Inferior parietal cortex (tissue), 1 donor: ENCODE measurements around the gene XPNPEP3.
A peak's percentile ranks its signal among the peaks of the same experiment; 100 is the strongest.
"Not testable (repeated sequence)": the region's sequence is repeated elsewhere in the genome, so short reads cannot be mapped to it uniquely, and the experiment has no call there.

Experiments
- DNase-seq: peaks from one replicate; pipeline ENCODE4 v3.0.0-alpha.2; 2016; ENCODE audit errors: extremely low spot score

Gene XPNPEP3

DNA sequence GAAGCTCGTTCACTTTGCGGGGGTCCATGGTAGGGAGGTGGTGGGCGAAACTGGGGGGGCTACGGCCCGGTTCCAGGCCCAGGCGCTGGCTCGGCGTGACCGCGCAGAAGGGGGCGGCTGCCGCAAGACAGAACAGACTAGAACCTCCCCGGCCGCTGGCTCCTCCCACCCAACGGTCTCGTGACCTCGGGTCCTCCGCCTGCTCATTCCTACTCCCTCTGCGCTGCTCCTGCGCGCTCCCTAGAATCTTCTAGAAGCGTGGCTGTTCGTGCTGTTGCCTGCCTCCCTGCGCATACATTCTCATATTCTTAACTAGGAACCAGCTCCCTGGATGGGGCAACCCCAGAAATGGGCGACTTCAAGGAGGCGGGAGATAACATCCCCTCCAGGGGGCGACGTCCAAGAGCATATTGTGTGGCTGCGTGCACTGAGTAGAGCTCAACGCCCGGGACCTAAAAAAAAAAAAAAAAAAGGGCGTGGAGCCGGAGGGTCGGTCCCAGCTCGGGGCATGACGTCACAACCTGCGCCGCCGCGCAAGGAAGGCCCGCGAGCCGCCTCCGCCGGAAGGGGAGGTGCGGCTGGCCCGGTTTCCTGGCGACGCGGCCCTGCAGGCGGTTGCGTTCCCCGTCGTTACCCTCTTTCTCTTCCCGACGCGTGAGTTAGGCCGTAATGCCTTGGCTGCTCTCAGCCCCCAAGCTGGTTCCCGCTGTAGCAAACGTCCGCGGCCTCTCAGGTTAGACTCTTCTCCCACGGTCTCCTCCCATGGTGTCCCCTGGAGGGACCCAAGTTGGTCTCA lies at the start of gene XPNPEP3, which contains the start of gene ST13:
TSS of gene XPNPEP3 (plus strand) at position 636 of the 796 bp plus-strand sequence. CDS start at position 670, 34 bp downstream.
TSS of gene ST13 (minus strand) at position 127 of the 796 bp plus-strand sequence. CDS start at position 28, 99 bp downstream.
- DNase-seq: peak; percentile 96

DNA sequence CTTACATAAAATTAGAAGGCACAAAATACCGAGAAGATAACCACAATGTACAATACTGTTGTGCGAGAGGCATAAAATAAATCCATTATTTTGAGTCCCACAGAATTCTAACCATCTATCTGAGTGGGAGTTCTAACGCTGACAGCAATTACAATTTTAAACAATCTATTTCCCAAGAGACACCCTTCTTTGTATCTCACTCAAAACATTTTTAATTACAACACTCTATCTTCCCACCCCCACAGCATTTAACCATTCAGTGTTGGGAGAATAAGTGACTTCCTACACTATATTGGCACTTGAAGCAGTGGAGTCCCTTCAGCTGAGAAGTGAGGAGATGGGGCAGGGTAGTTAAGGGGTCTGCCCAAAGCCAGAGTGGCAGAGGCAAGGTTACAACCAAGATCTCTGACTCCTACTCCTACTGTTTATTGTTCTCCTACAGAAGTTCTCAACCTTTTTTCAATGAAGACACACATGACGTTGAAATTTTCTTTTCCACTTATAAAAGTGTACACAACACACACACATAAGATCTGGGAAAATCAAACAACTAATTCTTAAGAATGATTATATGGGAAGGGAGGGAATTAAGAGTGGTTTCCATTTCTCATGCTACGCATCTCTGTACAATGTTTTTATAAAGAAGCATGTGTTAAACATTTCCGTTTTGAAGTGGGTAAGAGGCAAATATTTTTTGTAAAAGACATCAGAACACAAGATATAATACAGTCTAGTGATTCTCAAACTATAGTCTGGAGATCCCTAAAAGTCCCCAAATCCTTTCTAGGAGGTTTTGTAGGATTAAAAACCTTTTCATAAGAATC lies 48.7 kb upstream of the XPNPEP3 start:
- no peak for DNase-seq

GRCh38 chr22:40813912-40814315 lies 43.0 kb upstream of the XPNPEP3 start:
- no peak for DNase-seq

DNA sequence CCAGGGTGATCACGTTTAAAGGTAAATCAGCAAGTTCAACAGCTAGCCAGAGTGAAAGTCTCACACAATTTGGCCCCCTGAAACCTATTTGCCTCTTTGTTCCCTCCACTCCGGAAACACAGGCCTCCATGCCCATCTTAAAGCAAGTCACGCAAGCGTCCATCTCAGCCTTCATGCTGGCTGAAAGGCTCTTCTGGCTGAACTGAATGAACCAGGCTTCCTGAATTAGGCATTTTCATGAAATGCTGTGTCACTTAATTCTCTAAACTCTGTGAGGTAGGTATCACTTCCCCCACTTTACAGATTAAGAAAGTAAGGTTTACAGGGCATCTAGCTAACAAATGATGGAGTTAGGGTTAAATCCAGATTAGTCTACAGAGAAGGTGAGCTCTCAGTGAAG lies 39.2 kb upstream of the XPNPEP3 start:
- DNase-seq: no peak

- no peak for DNase-seq
Observed at GRCh38 chr22:40818192-40818746, 38.7 kb upstream of the XPNPEP3 start.

- DNase-seq: peak; percentile 87
Observed at GRCh38 chr22:40818747-40819598, 38.0 kb upstream of the XPNPEP3 start, which contains the start of gene SLC25A17. Gene SLC25A17, minus strand, starts transcription at chr22:40819346. Its CDS starts 98 bp downstream, at chr22:40819248.

GRCh38 chr22:40819599-40820140 lies 37.3 kb upstream of the XPNPEP3 start:
- DNase-seq: peak; percentile 8

DNA sequence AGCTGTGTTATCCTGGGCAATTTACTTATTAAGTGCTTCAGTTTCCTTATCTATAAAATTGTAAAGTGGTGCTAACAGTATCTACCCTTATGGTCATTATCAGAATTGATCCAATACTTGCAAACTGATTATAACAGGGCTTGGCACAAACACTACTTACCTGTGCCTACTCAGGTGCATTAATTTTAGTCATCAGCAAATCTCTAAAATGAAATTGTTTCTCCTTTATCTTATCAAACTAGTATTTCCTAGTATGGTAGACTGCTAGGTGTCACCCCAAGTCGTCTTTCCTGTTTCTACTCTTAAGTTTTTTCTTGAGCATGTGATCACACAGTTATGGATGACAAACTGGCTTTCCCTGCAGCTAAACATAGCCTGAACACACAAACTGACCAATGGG lies 33.5 kb upstream of the XPNPEP3 start:
- DNase-seq: no peak

DNA sequence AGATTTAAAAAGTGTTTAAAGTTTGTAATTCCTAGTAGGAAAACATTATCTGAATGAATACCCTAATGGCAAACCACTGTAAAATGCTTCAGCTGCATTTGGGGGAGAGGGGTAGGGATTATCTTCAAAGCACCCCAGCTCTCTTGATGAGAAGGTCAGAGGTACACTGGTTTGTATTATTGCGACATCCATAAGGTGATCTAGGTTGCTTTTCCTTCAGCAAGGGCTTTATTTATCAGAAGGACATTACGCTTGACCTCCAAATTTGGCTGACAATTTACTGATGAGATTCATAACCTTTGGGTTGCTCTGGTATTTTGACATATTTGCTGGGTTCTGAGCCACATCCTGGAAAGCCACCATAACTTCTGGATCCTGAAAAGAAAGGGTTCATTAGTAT lies 30.7 kb upstream of the XPNPEP3 start:
- not testable (repeated sequence) for DNase-seq

- no peak for DNase-seq
Observed at GRCh38 chr22:40826984-40827741, 29.8 kb upstream of the XPNPEP3 start.

DNA sequence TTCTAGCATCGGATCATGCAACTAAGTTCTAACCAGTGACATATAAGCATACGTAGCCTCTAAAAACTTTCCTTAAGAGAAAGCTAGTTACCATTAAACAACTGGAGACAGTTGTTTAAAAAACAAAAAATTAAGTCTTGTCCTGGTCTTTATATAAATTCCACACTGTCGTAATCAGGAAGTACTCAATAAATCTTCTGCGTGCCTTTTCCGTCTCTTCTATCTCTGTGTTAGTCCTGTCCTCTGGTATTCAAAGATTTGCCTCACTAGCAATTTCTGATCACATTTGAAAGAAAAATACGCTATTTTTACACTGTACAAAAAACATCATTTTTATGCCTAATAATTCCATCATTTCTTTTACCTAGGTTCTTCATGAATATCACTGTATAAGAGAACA lies 27.8 kb upstream of the XPNPEP3 start:
- no peak for DNase-seq

DNA sequence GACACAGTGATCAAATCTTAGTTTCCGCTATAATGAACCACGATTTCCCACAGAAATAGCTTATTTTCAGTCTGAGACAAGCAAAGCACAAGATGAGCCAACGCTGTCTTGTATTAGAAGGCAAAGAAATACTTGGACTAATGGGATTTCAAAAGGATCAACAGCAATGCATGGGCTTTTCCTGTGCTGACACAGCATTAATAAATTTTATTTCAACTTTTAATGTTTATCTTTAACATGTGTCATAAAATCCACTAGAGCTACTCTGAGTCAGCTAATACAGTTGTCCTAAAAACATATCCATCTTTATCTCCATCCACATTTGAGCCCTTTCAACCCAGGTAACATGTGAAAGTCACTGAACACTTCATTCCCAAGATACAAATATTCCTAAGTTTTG lies 22.3 kb upstream of the XPNPEP3 start:
- no peak for DNase-seq

- DNase-seq: no peak
Observed at GRCh38 chr22:40838486-40838885, 18.5 kb upstream of the XPNPEP3 start.

GRCh38 chr22:40844951-40845350 lies 12.0 kb upstream of the XPNPEP3 start:
- no peak for DNase-seq

DNA sequence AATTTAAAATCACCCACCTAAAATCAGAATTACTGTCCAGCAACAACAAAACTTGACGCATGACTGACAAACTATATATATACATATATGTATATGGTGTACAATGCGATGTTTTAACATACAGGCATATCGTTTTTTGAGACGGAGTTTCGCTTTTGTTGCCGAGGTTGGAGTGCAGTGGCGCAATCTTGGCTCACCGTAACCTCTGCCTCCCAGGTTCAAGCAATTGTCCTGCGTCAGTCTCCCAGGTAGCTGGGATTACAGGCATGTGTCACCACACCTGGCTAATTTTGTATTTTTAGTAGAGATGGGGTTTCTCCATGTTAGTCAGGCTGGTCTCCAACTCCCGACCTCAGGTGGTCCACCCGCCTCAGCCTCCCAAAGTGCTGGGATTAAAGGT lies 11.1 kb upstream of the XPNPEP3 start:
- DNase-seq: not testable (repeated sequence)

DNA sequence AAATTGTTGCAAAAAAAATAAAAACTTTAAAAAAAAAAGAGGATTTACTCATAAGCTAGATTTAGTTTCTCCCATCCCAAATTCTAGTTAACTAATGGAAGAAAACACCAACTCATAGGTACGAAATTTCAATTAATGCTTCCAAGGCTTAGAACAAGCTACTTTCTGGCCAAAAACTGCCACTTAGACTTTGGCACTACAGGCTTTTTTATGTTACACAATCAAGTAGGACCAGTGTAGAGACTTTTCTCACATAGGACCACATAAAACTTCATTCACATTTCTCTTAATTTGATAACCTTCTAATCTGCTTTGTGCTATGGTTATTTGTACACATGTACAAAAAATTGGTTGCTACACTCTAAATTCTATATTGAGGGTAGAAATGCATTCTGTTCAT lies 3.6 kb upstream of the XPNPEP3 start:
- no peak for DNase-seq

GRCh38 chr22:40853961-40854360 lies 3.0 kb upstream of the XPNPEP3 start:
- DNase-seq: no peak

DNA sequence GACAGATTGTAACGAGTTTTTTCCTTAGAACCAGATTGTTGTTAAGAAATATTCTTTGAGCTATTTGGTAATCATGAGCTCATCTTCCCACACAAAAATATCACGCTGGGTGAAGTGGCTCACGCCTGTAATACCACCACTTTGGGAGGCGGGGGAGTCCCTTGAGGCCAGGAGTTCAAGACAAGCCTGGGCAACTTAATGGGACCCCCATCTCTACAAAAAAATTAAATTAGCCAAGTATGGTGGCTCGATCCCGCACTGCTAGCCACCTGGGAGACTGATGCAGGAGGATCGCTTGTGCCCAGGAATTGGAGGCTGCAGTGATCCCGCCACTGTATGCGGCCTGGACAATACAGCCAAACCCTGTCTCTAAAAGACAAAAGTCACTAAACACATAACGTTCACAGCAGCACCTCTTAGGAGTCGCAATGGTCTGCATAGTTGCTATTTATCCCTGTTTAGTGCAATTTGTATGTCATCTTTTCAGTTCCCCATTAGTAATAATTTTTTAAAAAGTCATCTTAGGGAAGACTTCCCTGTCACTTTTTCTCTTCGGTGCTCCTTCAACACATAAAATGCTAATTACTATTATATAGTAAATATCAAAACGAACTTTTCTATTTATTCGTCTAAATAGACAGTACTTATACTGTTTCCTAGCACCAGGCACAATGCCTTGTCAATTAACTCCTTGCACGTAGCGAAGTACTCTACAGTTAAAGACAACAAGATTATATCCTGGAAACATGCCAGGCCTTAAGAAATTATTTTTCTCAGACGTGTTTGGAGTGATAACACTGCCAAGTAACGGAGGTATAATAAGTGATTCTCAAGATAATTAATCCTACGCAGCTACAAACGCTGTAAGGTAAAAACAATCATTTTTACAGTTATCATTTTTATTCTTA lies 1.6 kb upstream of the XPNPEP3 start:
- DNase-seq: peak; percentile 41

GRCh38 chr22:40855979-40856512 lies 902 bp upstream of the XPNPEP3 start:
- peak; percentile 28 for DNase-seq
